ENCODE measurements around the gene PLAAT2.
"Not testable (repeated sequence)": the region's sequence is repeated elsewhere in the genome, so short reads cannot be mapped to it uniquely, and the experiment has no call there.

Gene PLAAT2

GRCh38 chr11:63534895-63535461 lies 28.2 kb downstream of the PLAAT2 start:
- no peak for DNase-seq (ENCODE audit: low read depth)
- no peak for TF ChIP-seq CTCF (conservative IDR thresholded peaks at IDR 0.05; ENCODE audit: control insufficient read depth, insufficient read depth, low read depth, low read length)
- H3K4me3 ChIP-seq (ENCODE audit: control insufficient read depth, low read depth, low read length): no peak overlapping the region

- DNase-seq (ENCODE audit: low read depth): no peak
- no peak overlapping the region for H3K4me3 ChIP-seq (ENCODE audit: control insufficient read depth, low read depth, low read length)
- TF ChIP-seq CTCF (conservative IDR thresholded peaks at IDR 0.05; ENCODE audit: control insufficient read depth, insufficient read depth, low read depth, low read length): no peak
Measured at GRCh38 chr11:63534076-63534475, 29.1 kb downstream of the PLAAT2 start.

- DNase-seq (ENCODE audit: low read depth): no peak
- no peak overlapping the region for H3K4me3 ChIP-seq (ENCODE audit: control insufficient read depth, low read depth, low read length)
- TF ChIP-seq CTCF (conservative IDR thresholded peaks at IDR 0.05; ENCODE audit: control insufficient read depth, insufficient read depth, low read depth, low read length): no peak
Measured at GRCh38 chr11:63532799-63533475, 30.2 kb downstream of the PLAAT2 start.

- no peak for DNase-seq (ENCODE audit: low read depth)
- H3K4me3 ChIP-seq (ENCODE audit: control insufficient read depth, low read depth, low read length): no peak overlapping the region
- no peak for TF ChIP-seq CTCF (conservative IDR thresholded peaks at IDR 0.05; ENCODE audit: control insufficient read depth, insufficient read depth, low read depth, low read length)
Measured at GRCh38 chr11:63532117-63532516, 31.1 kb downstream of the PLAAT2 start.

- H3K4me3 ChIP-seq (ENCODE audit: control insufficient read depth, low read depth, low read length): not testable (repeated sequence)
- DNase-seq (ENCODE audit: low read depth): peak; percentile 87
Measured at GRCh38 chr11:63531074-63531792, 31.9 kb downstream of the PLAAT2 start.

- no peak for DNase-seq (ENCODE audit: low read depth)
- H3K4me3 ChIP-seq (ENCODE audit: control insufficient read depth, low read depth, low read length): no peak overlapping the region
- no peak for TF ChIP-seq CTCF (conservative IDR thresholded peaks at IDR 0.05; ENCODE audit: control insufficient read depth, insufficient read depth, low read depth, low read length)
Measured at GRCh38 chr11:63530021-63530420, 33.2 kb downstream of the PLAAT2 start.

GRCh38 chr11:63529373-63529772 lies 33.8 kb downstream of the PLAAT2 start:
- not testable (repeated sequence) for H3K4me3 ChIP-seq (ENCODE audit: control insufficient read depth, low read depth, low read length)

GRCh38 chr11:63528729-63529278 lies 34.4 kb downstream of the PLAAT2 start:
- not testable (repeated sequence) for DNase-seq (ENCODE audit: low read depth); H3K4me3 ChIP-seq (ENCODE audit: control insufficient read depth, low read depth, low read length)

More at GRCh38 chr11:63529373-63529772, 33.8 kb downstream of the PLAAT2 start:
- not testable (repeated sequence) for DNase-seq (ENCODE audit: low read depth)

GRCh38 chr11:63528156-63528555 lies 35.0 kb downstream of the PLAAT2 start:
- not testable (repeated sequence) for H3K4me3 ChIP-seq (ENCODE audit: control insufficient read depth, low read depth, low read length); DNase-seq (ENCODE audit: low read depth)
